GM12874 (cell line): ENCODE measurements around the gene PPARD.

Experiments used
- CTCF ChIP-seq: IDR thresholded peaks from 2 replicates; pipeline ENCODE4 v1.5.1; 2011; ENCODE audit warnings: low read depth, mild to moderate bottlenecking, control low read depth, low read length, moderate library complexity; ENCODE audit not compliant: insufficient read depth

The PPARD gene

GRCh38 chr6:35297601-35298481, 44.5 kb upstream of the PPARD start, which contains the start of gene DEF6:
TSS of gene DEF6 (plus strand) at chr6:35297818. CDS start at chr6:35297857, 39 bp downstream.
- TF ChIP-seq CTCF = peak; percentile 95

GRCh38 chr6:35298625-35299140, 43.7 kb upstream of the PPARD start:
- TF ChIP-seq CTCF = no peak

- no peak for TF ChIP-seq CTCF
These were observed 42.7 kb upstream of the PPARD start for GRCh38 chr6:35299674-35300073.

- no peak for TF ChIP-seq CTCF
These were observed 41.5 kb upstream of the PPARD start for GRCh38 chr6:35300848-35301247.

GRCh38 chr6:35302604-35303241, 39.6 kb upstream of the PPARD start:
- no peak for TF ChIP-seq CTCF

- TF ChIP-seq CTCF = no peak
These were observed 38.1 kb upstream of the PPARD start for GRCh38 chr6:35304299-35304698.

GRCh38 chr6:35305117-35305516, 37.2 kb upstream of the PPARD start:
- TF ChIP-seq CTCF = no peak
